ENCODE results near the gene AHCTF1.
"Not testable (repeated sequence)": the region's sequence is repeated elsewhere in the genome, so short reads cannot be mapped to it uniquely, and the experiment has no call there.

Gene AHCTF1

DNA sequence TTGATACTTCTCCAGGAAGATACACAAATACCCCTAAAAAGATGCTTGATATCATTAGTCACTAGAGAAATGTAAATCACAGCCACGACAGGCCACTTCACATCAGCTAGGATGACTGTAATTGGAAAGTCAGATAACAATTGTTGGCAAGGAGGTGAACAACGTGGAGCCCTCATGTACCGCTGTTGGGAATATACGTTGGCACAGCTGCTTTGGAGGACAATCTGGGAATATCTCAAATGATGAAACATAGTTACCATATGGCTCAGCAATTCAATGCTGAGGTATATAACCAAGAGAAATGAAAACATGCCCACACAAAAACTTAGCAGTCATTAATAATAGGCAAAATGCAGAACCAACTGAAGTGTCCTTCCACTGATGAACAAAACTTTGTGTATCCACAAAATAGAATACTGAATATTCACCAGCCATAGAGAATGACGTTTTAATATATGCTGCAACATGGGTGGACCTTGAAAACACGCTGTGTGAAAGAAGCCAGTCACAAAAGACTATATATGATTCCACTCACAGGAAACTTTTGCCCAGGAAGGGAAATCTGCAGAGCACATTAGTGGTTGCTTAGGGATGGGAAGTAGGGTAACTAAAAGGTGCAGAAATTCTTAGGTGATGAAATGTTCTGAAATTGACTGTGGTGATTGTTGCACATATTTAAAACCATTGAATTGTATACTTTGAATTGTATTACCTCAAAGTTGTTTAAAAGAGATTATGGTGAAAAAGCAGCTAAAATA is 95.4 kb downstream of the AHCTF1 start:
- DNase-seq, result no peak

DNA sequence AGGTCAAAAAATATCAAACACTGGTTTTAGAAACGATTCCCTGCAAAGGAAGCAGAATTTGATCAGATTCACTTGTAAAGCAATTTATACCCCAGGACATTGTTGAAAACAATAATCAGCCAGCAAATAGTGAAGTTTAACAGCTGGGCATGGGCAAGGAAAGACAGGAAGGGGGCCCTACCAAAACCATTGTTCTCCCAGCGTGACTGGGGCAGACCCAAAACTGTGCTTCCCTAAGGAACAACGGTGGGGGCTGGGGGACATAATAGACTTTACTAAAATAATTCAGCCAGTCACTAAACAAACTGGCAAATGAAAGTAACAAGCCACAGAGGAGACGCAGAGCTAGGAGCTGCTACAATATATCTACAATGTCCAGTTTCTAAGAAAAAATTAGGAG is 100.2 kb downstream of the AHCTF1 start:
- no peak for DNase-seq

DNA sequence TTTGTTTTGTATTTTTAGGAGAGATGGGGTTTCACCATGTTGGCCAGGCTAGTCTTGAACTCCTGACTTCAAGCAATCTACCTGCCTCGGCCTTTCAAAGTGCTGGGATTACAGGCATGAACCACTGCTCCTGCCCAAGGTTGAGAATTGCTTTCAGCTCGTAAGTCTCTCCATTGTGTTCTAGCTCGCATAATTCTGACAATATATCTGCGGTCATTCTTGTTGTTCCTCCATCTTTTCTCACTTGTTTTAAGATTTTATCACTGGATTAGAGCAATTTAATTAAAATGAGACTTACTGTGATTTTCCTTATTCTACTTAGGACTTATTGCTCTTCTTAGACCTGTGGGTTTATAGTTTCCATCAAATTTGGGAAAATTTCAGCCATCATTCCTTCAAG is 102.9 kb downstream of the AHCTF1 start:
- no peak for DNase-seq

DNA sequence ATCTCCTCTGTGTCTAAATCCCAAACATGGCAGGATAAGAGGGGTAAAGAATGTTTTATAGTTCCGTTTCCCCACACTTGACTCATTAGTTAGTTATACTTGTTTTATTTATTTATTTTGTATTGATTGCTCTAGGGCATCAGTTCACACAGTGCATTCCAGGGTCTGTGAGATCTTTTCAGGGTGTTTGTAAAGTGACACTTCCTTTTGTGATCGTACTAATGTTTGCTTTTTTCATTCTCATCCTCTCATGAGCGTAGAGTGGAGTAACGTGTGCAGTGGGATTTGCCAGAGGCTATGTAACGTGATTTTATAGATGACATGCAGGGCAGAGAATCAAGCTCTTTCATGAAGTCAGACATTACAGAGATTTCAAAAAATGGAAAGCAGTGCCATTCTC is 104.4 kb downstream of the AHCTF1 start:
- no peak for DNase-seq

DNA sequence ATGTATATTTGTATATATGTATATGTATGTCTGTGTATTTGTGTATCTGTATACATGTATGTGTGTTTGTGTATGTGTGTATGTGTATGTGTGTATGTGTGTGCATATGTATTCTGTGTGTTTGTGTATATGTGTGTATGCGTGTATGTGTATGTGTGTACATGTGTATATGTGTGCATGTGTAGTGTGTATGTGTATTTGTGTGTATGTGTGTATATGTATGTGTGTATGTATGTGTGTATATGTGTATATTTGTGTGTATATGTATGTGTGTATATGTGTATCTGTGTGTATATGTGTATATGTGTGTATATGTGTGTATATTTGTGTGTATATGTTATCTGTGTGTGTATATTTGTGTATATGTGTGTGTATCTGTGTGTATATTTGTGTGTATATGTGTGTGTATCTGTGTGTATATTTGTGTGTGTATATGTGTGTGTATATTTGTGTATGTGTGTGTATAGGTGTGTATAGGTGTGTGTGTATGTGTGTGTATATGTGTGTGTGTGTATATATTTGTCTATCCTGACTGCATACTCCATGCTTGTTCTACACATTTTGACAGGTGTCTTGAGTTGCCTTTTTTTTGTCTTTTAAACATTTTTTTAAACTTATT is 106.1 kb downstream of the AHCTF1 start:
- DNase-seq, result no peak

DNA sequence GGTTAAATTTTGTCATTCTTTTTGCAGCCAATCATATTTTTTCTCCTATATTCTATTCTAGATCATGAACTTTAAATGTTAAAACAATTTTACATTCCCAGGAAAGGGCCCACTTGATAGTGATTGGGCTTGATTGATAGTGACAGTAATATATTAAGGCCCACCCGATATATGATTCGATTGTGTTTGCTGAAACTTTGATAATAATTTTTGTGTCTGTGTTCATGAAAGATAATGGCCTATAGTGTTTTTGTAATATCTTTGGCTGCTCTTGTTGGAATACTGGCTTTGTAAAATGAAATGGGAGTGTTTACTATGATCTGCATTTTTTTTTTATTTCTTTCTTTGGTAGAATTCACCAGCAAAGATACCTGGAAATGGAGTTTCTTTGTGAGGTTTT is 107.2 kb downstream of the AHCTF1 start:
- no peak for DNase-seq

DNA sequence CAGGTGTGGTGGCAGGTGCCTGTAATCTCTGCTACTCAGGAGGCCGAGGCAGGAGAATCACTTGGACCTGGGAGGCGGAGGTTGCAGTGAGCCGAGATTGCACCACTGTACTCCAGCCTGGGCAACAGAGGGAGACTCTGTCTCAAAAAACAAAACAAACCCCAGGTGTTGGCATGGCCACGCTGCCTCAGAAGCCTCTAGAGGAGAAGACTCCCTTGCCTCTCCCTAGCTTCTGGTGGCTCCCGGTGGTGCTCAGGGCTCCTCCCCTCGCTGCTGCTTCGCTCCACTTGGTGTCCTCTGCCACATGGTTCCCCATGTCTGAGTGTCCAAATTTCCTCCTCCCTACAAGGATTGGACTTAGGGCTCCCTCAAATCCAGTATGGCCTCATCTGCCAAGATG is 109.6 kb downstream of the AHCTF1 start:
- DNase-seq, result not testable (repeated sequence)

DNA sequence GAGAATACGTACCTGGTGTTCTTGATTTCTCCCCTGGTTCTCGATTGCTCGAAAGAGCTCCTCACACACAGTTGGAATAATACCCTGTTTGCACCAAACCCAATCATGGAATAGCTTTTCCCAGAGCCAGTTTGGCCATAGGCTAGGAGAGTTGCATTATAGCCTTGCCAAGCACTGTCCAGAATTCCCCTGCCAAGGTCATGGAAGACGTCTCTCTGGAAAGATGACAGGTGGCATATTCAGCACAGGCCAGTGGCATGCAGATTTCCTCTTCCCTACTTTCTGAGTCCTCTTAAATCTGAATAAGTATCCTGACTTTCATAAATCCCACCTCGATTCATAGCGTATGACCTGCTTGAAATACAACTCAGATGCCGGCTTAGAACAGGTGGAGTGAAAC is 111.1 kb downstream of the AHCTF1 start:
- no peak for DNase-seq

DNA sequence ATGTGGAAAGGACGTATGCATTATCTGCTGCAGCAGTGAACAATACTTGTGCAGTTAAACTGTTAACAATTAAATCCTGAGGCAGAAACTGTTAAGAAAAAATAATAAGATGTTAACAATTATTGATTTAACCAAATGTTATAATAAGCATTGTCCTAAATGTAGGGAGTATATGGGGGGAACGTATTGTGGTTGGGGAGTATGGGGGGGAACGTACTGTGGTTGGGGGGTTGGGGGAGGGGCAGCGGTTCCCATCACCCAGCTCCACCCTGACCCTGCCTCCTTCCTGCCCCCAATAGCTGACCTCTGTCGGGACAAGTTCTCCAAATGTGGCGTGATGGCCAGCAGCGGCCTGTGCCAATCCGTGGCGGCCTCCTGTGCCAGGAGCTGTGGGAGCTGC is 114.0 kb downstream of the AHCTF1 start:
- not testable (repeated sequence) for DNase-seq

DNA sequence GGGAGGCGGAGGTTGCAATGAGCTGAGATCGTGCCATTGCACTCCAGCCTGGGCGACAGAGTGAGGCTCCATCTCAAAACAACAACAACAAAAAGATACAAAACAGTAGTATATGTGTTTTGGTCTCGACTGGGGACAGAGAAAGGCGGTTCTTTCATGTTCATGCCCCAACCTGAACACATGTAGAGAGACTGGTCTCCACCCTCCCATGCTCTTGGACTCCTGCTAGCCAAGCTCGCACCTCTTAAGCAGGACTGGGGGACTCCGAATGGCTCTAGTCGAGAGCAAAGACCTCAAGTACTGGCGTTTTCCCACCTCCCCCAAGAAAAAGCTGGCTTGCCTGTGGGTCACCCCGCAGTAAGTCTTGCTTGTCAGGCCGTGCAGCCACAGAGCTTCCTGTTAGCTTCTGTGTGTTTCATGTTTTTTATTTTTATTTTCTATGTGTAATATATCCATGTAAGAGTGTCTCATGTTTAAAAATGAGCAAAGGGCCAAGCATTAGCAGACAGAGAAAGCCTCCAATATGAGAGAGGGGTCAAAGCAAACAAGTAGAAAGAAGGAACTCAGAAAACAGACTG is 116.0 kb downstream of the AHCTF1 start:
- DNase-seq, result no peak

DNA sequence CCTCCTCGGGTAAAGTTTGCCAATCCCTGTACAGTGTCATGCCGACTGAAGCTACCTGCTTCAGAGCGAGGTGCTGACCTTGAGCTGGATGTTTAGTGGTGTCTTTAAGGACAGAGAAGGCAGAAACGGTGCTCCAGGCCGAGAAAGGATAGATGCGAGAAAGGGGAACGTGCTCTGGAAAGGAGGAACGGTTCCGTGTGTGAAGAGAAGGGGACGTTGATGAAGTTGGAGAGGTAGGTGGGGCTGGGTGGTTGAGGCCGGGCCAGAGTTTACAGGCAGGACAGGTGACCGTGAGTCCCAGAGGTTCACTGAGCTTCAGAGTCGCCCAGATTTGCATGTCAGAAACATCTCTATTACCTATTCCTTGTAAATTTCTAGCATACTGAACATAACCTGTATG is 116.9 kb downstream of the AHCTF1 start:
- DNase-seq, result no peak

DNA sequence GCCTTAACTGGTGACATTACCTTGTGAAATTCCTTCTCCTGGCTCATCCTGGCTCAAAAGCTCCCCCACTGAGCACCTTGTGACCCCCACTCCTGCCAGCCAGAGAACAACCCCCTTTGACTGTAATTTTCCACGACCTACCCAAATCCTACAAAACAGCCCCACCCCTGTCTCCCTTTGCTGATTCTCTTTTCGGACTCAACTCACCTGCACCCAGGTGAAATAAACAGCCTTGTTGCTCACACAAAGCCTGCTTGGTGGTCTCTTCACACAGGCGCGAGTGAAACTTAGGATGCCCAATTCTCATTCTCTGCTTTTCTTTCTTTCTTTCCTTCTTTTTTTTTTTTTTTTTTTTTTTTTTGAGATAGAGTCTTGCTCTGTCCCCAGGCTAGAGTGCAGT is 118.4 kb downstream of the AHCTF1 start:
- not testable (repeated sequence) for DNase-seq

DNA sequence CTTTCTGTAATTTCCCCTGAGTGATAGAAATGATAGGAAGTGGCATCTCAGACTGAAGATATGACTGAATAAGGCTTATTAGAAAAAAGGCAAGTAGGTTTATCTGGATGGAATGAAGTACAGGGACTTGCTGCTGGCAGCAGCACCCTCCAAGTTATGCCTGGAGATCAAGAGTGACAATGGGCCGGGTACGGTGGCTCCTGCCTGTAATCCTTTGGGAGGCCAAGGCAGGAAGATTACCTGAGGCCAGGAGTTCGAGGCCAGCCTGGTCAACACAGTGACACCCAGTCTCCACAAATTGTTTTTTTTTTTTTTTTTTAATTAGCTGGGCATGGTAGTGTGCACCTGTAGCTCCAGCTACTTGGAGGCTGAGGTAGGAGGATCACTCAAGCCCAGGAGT is 119.8 kb downstream of the AHCTF1 start:
- no peak for DNase-seq

DNA sequence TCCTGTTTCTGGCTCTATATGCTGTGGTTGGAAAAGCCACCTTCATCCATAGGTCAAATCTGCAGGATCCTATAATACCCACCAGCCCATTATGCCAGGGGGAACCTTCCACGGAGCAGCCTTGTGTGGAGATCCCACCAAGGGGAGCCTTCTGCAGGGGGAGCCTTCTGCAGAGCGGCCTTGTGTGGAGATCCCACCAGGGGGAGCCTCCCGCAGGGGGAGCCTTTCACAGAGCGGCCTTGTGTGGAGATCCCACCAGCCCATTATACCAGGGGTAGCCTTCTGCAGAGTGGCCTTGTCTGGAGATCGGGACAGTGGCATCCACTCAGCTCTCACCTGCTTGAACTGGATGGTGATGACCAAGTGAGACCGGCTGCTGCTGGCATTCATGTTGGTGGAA is 122.3 kb downstream of the AHCTF1 start:
- no peak for DNase-seq

DNA sequence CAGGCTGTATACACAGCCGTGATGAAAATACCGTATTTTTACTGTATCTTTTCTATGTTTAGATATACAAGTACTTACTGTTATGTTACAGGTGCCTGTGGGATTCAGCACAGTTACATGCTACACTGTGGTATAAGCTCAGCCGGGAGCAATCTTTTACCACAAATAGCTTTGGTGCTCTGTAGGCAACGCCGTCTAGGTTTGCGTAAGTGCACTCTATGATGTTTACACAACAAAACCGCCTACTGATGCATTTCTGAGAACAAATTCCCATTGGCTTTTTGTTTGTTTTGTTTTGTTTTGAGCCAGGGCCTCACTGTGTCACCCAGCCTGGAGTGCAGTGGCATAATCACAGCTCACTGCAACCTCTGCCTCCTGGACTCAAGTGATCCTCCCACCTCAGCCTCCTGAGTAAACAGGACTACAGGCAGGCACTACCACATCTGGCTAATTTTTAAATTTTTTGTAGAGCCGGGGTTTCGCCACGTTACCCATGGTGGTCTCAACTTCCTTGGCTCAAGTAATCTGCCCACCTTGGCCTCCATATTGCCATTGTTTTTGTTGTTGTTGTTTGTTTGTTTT is 126.5 kb downstream of the AHCTF1 start:
- no peak for DNase-seq

DNA sequence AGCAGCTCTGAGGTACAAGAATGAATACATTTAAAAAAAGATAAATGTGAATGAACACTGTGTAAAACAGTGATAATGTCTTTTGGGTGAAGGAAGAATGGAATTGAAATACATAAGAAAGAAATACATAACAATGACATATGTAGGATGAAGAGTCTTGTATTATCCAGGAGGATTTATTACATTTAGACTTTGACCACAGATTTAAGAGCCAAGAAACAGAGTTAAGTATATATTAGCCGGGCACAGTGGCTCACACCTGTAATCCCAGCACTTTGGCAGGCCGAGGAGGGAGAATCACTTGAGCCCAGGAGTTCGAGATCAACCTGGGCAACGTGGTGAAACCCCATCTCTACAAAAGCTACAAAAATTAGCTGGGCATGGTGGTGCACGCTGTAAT is 127.9 kb downstream of the AHCTF1 start:
- no peak for DNase-seq

DNA sequence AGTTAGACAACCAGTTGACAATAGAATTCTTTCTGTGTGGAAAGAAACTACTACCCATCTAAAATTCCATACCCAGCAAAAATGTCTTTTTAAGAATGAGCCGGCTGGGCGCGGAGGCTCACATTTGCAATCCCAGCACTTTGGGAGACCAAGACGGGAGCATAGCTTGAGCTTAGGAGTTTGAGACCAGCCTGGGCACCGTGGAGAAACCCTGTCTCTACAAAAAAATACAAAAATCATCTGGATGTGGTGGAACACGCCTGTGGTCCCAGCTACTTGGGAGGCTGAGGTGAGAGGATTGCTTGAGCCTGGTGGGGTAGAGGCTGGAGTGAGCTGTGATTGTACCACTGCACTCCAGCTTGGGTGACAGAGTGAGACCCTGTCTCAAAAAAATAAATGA is 128.4 kb downstream of the AHCTF1 start:
- DNase-seq, result no peak

DNA sequence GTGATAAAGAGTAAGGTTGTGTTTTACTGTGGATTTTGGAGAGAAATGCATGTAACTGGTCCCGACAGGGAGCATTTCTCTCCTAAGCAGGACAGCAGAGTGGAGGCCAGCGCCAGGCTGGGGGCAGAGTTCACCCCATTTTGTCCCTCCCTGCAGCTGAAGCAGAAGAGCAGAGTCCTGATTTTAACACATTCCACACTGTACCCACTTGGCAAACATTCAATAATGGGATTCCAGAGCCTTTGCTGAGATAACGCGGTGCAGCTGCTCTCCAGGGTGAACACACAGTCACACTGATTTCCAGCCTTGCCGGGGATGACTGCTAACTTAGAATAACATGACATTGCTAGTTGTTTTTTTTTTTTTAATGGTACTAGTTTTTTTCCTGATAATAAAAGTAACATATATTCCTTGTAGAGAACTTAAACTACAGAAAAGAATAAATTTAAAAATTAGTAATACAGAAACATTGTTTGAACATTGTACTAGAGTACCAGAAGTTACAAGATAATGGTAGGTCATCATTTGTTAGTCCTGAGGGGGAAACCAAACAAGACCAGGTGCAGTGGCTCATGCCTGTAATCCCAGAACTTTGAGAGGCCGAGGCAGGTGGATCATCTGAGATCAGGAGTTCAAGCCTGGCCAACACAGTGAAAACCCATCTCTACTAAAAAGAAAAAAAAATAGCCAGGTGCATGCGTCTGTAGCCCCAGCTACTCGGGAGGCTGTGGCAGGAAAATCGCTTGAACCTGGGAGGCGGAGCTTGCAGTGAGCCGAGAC is 130.3 kb downstream of the AHCTF1 start:
- no peak for DNase-seq

DNA sequence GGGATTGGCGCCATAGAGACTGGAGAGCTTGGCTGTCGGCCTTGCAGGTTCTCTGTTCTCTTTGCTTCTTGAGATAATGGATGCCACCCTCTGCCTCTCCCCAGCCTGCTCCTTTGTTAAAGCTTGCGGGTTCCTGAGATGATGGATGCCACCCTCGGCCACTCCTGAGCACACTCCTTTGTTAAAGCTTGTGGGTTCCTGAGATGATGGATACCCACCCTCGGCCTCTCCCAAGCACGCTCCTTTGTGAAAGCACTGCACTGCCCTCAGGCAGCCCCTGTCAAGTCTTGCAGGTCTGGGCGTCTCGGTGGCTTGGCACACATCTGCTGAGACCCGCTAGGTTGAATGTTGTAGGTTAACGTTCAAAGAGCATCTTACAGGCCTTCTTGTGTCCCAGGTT is 131.0 kb downstream of the AHCTF1 start:
- DNase-seq, result no peak

DNA sequence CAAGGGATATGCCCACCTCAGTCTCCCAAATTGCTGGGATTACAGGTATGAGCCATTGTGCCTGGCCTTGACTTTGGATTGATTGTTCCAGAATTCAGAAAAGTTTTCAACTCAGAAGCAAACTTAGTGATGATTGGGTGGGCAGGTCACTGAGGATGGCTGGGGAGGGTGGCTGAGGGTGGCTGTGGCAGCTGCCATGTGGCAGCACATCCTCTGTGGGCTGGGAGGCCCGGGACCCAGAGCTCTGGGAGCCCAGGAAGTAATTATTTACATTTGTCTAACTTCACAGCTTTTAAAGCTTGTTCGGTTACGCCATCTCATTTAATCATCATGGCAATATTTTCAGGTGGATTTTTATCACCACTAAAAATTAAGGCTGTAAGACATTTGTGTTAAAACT is 131.4 kb downstream of the AHCTF1 start:
- no peak for DNase-seq

DNA sequence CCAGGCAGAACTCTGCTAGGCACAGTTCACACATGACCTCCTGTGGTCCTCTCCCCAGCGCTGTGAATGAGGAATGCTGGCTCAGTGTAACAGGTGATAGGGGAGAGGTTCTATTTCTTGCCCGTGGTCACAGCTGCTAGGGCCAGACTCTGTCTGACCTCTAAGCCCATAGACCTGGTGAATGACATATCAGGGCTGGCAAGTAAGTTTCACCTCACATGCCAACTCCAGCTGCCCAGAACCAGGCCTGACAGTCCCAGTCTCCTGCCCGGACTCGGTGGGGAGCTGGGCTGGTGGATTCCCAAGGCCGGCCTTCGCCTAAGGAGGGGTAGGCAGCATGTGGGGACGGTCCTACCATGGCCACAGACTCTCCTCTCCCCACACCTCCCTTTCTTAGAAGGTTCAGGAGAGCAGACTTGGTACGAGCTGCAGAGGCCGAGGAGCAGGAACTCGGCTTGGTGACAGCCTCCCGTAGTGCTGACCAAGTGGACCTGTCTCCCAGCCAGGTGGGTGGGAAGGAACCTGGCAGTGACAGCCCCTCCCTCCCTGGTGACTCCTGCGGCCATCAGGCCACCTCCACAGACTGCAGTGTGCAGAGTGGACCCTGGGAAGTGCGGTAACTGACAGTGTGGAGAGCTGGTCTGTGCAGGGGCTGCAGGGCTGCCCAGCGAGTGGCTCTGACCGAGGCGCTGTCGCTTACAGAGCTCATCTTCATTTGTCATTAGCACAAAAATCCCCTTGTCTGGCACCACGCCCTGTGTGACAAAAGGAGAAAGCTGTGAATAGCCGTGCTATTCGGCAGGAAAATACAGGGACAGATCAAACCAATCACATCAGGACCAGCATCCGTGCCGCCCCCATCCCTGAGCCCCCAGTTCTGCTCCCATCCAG is 132.9 kb downstream of the AHCTF1 start:
- DNase-seq, result no peak

DNA sequence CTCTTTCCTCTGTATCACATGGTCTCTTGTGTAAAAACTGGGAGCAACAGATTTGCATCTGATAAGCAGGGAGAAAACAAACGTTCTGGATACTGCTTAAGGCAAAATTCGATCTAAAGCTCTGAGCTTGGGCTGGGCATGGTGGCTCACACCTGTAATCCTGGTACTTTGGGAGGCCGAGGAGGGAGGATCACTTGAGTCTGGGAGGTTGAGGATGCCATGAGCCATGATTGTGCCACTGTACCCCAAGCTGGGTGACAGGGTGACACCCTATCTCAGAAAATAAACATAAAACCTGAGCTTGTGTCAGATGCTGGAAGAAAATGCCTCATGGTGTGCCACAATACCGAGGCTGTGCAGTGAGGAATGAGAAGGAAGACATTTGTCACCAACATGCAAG is 133.6 kb downstream of the AHCTF1 start:
- no peak for DNase-seq
